ENCODE measurements around the gene FOXJ1.

DNA sequence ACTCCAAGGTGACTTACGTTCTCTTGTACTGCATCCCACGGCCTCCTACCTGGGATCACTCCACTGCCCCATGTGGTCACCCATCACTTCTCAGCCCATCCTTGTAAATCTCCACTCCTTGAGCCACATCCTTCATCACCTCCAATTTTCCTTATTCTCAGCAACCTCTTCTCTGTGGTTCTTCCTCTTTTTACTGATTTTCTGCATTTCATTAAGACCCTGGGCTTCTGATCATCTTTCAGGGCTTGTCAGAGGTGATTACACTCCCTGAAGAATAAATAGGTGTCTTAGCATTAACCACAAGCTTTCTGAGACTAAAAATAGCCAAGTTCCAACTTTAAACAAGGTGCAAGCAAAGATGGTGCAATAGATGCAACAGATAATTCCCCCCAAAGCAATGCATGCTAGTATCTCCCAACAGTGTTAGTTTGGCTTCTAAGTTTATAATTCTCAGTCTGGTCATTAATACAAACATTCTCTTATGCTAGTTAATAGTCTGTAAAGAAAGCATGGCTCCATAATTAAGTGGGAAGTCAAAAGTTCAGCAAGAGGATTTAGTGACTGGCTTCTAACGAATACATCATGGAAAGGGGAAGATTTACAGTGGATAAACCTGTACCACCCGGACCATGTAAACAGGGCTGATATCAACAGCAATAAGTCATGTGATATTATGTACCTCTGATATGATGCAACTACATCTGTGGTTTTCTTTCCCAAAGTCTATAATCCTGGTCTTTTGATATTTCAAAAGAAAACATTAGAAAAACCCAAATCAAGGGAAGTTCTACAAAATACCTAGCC, 47.4 kb upstream of the FOXJ1 start:
- TF ChIP-seq CTCF (IDR thresholded peaks at IDR 0.05), result no peak
- TF ChIP-seq POLR2A (IDR thresholded peaks at IDR 0.05), result no peak

Data from body of pancreas (tissue), 4 donors.